Activated T-cell treated with anti-CD3 and anti-CD28 coated beads for 4 hours (primary cell): Measurements from ENCODE around the gene THSD7B.
"Not testable (repeated sequence)": the region's sequence is repeated elsewhere in the genome, so short reads cannot be mapped to it uniquely, and the experiment has no call there.

Experiments used
- DNase-seq: peaks from one replicate; pipeline ENCODE4 v3.0.0-alpha.2; 2020

THSD7B gene

DNA sequence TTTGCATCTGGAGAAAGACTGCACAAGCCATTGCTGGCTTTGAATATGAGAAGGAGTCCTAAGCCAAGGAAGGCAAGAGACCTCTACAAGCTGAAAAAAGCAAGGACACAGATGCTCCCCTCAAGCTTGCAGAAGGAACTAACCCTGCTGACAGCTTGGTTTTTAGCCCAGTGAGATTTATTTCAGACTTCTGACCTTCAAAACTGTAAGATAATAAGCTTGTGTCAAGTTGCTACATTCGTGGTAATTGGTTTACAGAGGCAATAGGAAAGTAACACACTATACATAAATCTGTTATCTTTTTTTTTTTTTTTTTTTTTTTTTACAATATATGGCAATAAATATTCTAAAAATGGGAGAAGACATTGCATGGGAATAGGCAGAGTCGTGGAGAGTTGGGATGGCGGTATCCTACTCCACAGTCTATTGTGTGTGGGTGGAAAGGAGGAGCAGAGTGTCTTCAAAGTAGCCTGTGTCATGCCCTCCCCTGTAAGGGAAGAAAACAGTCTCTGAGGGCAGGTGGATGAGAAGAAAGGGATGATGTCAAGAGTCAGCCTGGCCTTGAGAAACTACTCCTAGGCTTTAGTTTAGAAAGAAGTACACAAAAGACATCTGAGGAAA, 196.9 kb downstream of the THSD7B start:
- no peak for DNase-seq

DNA sequence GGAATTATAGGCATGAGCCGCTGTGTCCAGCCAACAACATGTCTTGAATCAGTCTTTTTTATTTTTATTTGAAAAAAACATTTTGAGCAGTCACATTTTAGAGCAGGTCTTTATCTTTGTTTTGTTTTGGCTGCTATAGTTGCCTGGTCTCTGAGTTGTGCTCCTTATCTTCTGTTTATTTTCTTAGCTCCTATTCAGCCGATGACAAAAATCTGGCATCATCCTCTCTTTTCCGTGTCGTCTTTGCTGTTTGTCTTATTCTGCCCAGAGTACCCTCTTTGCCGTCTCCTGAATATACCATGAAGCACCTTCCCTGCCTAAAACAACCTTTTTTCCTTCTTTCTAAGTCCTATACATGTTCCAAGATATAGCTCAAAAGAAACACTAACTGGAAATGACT, 201.1 kb downstream of the THSD7B start:
- DNase-seq = no peak

DNA sequence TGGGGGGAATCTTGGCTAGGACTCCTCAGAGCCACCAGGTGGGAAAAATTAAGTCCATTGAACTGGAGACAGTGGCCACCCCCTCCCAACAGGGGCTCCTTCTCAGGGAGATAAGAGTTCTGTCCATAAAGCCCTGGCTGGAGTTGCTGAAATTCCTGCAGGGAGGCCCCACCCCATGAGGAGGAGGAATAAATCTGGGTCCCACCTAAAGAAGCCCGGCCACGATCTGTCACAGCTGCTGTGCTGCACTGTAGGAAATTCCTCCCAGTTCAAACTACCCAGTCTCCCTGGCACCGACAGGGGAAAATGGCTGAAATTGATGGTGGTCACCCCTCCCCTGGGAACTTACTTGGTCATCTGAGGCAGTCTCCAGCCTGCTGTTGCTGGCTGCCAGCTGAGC, 215.0 kb downstream of the THSD7B start:
- DNase-seq = no peak

DNA sequence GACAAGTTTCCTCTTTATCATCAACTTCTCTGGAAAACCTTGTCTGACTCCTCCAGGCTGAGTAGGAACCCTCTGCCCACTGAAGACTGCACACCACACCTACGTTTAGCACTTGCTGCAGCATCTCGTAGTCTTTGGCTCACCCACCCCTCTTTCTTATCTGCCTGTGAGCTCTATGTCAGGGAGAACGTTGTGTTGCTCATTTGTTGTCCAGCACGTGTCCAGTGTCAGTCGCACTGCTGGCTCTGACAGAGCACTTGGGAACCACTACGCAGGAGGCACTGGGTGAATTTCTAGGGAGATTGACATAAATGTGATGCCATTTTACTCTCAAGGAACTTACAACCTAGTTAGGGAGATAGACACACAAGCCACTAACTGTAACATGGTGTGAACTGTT, 216.3 kb downstream of the THSD7B start:
- DNase-seq = not testable (repeated sequence)

DNA sequence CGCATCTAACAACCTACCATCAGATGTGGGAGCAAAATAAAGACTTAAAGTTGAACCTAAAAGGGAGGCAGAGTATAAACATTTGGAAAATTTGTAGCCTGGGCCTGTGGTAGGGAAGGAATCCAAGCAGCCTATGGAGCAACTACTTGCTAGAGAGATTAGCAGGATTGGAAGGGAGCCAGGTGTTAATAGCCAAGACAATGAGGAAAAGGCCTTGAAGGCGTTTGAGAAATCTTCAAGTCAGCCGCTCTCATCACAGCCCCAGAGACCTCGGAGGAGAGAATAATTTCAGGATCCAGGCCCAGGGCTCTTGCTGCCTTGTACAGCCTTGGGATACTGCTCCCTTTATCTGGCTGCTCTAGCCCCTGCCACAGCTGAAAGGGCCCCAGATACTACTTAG, 219.7 kb downstream of the THSD7B start:
- no peak for DNase-seq

DNA sequence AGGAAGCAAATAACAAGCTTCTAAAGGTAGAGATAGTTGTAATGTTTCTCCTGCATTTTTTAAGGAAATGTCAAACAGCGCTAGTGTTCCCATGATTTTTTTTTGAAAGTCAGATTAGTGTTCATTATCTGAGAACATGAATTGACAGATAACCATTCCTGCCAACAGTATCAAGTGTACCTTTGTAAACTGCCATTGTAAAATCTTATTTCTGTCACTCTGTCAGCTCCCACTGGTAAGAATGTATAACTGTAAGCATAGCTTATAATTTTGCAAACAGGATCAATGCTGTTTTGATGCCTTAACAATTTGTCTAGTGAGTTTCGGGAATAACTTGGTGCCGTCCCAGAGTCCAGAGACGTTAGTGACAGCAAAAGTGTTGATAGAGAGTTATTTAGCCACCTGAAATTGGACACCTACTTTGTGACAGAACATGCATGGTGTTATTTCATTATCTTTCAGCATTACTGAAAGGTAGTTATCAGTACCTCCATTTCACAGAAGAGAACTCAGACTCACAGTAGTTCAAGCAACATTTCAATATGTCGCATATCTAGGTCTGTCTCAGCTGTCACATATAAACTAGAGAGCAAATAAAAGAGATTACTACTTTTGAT, 221.4 kb downstream of the THSD7B start:
- no peak for DNase-seq

GRCh38 chr2:136990316-136990715, 225.0 kb downstream of the THSD7B start:
- DNase-seq = no peak

- DNase-seq = no peak
These were observed 229.4 kb downstream of the THSD7B start for GRCh38 chr2:136994793-136995192.

DNA sequence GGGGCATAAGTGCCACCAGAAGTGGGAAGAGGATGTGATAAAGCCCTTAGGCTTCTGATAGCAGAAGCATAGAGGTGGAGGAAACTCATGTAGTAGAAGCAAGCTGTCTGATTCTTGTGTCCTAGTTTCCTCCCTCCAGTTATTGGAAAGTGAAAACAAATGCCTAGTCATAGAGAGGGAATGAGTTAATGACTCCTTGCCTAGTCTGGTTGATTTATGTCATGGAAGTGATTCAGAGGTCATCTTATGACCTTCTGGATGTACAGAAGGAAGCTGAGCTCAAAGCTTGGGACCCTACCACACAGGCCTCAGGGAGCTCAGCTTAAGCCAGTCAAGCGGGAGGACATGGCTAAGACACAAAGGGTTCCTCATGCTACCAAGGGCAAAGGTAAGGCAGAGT, 232.2 kb downstream of the THSD7B start:
- no peak for DNase-seq

GRCh38 chr2:137000811-137001210, 235.5 kb downstream of the THSD7B start:
- DNase-seq = no peak

- DNase-seq = no peak
These were observed 237.6 kb downstream of the THSD7B start for GRCh38 chr2:137002896-137003295.

- DNase-seq = no peak
These were observed 239.9 kb downstream of the THSD7B start for GRCh38 chr2:137005210-137005609.

GRCh38 chr2:137007938-137008337, 242.6 kb downstream of the THSD7B start:
- no peak for DNase-seq

DNA sequence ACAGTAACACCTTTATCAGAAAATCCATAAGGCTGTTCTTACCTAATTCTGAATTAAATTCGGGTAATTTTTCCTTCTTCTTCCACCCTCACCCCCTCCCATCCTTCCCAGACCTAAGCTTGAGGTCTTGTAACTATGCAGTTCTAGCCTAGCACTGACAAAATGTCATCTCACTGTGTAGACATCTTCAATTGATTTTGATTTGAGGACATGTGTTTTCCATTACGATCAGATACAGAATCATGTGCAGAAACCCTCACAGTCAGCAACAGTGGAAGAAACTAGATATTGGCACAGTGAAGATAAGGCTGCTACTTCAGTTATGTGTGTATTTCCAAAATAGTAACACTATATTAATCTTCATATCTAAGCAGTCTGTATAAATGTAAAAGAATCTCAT, 244.6 kb downstream of the THSD7B start:
- DNase-seq = no peak

DNA sequence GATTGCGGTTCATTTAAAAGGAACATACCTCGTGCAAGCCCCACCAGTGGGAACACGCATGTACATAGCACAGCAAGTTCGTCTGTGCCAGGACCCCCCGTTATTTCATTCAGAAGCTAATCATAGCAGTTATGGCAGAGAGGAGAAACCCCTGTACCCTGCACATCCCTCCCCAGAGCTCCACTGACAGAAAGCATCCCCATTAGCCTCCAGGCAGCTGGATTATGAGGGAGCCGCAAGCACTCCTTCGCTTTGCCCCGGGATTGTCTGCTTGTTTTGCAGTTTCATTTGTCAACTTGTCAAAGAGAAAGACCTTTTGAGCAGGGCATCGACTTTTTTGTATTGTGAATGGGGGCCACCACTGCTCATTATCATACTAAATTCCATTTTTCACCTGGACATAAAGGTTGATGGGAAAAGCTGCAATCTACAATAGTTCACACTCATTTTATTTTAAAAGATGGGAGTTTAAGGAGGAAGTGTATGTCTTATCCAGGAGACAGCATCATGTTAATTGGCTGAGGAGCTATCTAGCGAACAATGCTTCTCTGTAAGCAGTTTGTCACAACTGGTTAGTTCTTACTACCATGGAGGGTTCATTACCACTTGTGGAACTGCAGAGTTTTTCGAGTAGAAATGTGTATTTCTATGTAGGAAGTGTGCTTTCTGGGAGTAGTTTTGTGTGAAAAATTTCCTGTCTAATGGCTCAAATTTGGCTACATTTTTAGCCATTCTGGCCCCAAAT, 255.3 kb downstream of the THSD7B start:
- no peak for DNase-seq

DNA sequence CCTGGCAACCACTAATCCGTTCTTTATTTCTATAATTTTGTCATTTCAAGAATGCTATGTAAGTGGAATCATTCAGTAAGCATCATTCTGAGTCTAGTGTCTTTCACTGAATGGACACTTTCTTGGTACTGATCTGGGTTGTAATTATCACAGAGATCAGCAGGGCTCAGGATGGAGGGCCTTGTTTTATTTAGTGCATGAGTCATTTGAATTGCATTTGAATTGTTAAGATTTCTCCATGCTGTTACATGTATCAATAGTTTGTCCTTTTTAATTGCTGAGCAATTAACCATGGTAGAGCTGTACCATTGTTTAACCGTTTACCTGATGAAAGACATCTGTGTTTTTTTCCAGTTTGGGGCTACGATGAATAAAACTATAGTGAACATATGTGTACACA, 256.4 kb downstream of the THSD7B start:
- no peak for DNase-seq

DNA sequence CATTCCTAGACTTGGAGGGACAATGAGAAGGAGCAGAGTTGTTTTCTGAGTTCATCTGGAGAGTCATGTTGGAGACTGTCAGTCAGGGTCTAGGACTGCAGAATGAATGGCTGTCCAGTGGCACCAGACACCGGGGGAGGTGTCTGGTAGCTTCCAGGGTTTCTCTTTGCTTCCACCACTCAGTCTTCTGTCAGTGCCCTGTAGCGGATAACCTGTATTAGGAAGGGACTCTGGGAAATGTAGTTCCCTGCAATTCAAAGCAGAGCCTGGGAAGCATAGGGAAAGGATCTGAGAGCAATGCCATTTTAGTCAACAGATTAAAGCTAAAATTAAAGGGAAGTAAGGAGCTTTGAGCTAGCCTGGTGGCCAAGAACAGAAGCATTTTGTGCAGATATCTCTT, 257.9 kb downstream of the THSD7B start:
- DNase-seq = no peak

DNA sequence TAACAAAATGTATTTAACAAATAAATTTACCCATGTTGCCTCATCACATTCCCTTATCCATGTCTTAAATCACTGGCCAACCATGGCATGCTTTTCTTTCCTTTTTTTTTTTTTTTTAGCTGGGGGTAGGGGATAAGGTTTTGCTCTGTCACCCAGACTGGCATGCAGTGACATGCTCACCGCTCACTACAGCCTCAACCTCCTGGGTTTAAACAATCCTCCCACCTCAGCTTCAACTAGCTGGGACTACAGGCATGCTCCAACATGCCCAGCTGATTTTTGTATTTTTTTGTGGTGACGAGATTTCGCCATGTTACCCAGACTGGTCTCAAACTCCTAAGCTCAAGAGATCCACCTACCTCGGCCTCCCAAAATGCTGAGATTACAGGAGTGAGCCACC, 266.4 kb downstream of the THSD7B start:
- DNase-seq = no peak

GRCh38 chr2:137036619-137037018, 271.3 kb downstream of the THSD7B start:
- no peak for DNase-seq

- DNase-seq = no peak
These were observed 274.3 kb downstream of the THSD7B start for GRCh38 chr2:137039482-137040152.

DNA sequence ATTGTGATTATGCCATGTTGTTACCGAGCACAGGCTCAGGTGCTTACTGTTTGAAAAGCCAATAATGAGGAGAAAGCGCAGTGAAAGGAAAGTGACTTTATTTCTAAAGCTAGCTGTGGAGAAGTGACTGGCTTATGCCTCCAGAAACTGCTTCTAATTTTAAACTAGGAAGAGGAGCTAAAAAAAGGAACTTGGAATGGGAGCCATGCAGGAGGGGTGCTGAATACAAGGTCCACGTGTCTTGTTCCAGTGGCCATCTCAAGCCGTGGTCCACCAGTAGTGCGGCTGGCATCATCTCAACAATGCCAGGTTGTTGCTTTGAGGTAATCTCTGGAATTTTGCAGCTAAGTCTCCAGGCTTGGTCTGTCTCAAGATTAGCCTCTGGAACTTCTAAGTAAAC, 282.0 kb downstream of the THSD7B start:
- DNase-seq = no peak

DNA sequence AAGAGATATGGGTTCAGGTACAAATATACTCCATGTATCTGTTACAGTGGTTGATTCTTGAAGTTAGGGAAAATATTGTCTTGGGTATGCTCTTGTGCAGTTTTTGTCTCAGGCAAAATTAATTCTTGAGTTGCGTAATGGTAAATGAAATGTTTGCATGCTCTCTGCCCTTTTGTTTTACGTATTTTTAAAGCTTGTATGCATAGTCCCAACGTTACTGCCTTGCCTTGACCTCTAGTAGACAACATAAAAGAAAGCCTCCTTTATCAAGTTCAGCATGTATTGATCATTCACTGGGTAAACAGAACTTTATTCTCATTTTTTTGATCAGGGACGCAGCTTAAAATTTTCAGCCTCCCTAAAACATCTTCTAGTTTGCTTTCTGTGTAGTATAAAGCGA, 283.1 kb downstream of the THSD7B start:
- DNase-seq = no peak

DNA sequence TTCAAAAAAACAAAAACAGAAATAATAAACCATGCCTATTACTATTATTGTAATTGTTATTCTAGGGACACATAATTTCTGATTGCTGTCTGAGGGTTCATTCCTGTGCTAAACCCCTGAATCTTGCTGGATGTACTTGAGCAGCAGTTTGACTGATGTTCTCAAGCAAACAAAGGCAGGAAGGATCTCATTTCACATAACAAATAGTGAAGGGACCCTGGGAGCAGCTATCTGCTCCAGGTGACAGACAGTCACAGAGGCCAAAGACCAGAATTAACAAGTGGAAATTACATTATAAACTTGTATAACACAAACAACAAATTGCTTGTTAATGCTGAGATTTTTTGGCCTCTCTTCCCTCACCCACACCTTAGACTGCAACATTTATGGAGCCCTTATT, 284.2 kb downstream of the THSD7B start:
- no peak for DNase-seq

GRCh38 chr2:137050949-137051348, 285.6 kb downstream of the THSD7B start:
- no peak for DNase-seq
